NCI-H345 treated with DMSO at 0.1 percent for 48 hours (cell line): ENCODE measurements around the gene MYO3B.

Source experiments
- DNase-seq: peaks from one replicate; lab custom pipeline; 2025; ENCODE audit not compliant: unreplicated experiment; lab: John Stamatoyannopoulos, UW

The MYO3B gene

DNA sequence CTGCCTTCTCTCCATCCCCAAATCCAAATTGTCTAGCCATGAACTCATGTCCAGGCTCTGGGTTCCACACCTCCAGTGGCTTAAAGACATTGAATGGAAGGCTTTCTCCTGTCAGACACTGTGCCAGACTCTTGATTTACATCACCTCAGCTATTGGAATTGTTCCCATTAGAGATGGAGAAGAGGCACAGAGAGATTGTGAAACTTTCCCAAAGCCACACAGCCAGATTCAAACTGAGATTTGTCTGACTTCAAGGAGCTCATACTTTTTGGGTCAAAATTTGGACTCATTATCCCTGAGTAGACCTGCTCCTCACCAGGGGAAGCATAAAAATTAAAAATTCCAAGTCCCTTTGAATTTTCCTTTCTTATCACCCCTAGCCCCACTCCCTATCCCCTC, 18.9 kb upstream of the MYO3B start:
- DNase-seq, result no peak

DNA sequence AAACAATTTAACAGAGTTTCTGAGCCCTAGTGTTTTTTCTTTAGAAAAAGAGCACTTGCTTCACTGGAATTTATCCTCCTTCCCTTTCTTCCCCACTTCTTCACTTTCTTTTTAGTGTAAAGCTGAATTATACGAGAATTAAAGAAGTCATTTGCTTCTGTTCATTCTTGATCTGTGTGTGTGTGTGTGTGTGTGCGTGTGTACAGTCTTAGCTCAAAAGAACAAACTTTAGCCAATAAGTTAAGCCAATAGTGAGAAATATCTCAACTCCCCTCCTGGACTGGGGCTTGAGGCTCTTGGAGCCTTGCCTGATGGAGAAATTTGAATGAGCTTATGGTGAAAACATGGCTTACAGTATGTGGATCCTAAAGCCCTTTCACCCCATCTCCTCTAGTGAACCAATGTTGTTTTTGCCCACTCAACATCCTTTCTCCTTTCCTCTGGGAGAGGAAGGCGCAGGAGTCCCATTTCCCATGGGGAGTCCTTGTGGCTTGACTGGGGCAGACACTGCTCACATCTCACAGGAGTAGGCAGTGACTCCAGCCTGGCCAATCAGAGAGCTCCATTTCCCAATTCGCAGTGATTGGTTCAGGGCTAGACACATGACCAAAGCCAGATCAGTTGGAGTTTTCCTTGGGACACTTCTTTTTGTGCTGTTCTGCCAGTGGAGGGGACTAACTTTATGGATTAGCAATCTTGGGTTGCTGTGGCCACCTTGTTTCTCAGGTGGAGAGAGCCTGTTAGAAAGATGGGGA, 16.3 kb upstream of the MYO3B start:
- DNase-seq, result no peak

DNA sequence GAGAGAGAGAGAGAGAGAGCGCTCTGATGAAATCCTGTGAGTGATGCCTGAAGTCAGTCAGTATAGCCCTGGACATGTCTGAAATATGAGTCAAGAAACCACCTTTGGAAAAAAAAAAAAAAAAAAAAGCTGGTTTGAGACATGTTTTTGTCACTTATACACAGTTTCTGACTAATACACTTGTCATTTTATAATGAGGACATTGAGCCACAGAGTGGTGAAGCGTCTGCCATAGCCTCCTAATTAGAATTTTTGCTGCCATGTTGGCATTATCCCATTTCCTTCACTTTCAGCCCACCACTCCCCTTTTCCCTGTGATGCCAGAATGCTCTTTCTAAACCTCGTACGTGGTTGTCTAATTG, 15.7 kb upstream of the MYO3B start:
- no peak for DNase-seq

DNA sequence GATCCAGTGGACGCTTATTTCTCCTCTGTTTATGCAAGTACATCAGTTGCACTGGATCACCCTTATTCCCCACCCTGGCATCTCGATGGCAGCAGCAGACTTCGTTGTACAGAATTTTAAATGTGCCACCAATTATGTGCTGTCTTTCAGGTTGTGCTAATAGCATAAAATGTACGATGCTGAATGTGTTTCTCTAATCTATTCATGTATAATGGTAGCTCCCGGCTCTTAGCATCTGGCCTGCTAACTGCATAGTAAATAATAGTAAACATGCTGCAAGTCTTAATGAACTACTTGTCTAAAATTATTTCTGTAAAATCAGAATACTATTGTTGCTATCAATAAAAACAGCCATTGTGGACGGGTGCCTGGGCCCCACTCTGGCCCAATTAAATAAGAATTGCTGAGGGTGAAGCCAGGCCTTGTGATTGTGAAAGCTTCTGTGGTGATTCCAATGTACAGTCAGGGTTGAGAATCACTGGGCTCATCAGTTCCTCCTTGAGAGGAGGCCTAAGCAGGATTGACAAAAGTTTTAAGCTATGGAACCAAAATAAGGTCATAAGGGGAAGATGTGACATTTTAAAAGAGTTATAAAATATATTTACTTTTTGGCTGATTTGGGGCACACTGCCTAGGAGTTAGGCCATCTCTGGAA, 14.4 kb upstream of the MYO3B start:
- DNase-seq, result no peak

DNA sequence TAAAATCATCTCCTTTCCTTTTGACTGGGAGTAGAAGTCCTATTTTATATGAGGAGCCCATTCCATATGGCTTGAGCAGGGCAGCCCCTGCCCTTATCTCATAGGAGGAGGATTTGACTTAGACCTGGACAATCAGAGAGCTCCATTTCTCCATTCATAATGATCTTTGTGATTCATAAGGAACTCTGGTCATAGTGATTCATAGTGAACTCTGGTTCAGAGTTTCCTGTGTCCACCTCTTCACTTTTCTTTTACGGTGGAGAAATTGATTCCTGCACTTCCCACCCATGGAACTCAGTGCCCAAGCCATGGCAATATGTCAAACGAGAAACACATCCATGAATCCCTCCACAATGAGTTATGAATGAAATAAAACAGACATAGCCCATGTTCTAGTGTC, 12.8 kb upstream of the MYO3B start:
- DNase-seq, result no peak

DNA sequence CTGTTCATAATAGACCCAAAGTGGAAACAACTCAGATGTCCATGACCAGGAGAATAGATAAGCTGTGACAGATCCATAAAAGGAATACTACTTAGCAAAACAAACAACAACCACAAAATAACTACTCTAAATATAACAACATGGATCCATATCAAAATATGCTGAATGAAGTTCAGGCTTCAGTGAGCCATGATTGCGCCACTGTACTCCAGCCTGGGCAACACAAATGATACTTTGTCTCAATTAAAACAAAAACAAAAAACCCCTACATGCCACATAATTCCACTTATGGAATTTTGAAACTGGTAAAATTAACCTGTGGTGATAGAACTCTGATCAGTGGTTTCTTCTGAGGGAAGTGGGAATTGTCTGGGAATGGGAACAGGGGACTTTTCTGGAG, 11.2 kb upstream of the MYO3B start:
- DNase-seq, result no peak

DNA sequence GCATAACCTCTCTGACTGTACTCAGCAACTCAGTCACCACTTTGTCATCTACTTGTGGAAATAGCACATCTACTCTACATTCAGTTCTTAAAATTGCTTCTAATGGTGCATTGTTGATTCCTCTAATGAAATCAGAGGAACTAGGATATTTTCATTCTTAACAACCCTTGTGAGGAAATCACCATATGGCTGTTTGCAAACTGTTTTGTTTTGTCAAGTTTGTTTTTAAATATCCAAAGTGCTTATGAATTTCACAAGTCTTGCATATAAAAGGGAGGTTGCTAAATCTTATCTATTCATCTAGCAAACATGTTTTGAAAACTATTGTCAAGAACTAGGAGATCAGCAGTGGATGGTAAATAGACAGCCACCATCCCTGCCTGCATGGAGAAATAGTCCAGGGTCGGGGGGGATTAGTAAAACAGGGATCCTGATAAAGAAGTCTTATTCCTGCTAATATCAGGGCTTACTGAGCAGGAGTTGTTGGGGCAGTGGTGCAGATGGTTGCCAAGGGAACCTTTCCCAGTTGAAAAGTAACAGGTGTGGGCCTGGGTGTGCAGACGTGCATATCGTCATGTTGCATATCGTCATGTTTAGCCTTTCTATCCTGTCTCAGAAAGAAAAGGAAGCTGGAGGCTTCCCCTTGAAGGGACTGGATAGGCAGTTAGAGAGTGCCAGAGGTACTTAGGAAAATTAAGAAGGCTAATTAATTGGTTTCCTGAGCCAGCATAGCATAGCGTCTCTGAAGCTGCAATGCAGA, 7.5 kb upstream of the MYO3B start:
- DNase-seq, result no peak

DNA sequence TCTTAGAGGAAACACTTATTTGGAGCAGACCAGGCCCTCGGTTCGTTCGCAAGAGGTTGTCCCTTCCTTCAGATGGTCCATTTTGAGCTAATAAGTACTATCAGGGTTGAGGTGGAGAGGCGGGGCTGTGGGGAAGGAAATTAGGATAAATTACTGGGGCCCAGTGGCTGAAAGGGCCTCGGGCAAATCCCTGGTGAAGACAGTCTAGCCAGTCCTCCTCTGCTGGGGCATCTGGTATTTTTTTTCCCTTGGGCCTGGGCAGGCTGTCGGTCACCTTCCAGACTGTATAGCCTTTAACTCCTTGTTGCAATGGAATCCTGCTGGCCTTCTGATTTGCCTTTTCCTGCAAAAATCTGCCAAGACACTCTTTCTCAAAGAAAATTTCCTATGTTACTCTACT, 1.7 kb upstream of the MYO3B start:
- no peak for DNase-seq

DNA sequence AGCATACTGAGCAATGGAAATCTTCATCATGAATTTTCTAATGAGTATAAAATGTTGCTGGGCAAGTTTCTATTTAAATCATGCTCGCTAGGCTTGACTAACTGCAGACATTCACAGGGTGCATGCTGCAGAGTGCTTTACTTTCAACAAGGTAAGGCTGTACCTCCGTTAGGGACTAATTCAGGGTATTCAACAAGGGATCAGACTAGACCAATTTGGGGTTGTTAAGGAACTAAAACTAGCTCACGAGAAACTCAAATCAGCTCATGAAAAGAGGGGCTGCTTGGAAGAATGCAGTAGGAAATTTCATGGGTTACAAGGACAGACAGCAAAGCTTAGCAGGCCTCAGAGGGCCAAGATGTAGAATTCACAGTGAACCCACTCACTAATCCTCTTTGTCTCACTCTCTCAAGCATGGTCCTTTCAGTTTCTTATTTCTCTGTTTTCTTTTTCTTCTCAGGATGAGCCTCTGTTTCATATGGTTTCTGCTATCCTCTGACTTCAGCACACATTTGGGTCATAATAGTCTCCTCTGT, 2.2 kb downstream of the MYO3B start:
- no peak for DNase-seq

DNA sequence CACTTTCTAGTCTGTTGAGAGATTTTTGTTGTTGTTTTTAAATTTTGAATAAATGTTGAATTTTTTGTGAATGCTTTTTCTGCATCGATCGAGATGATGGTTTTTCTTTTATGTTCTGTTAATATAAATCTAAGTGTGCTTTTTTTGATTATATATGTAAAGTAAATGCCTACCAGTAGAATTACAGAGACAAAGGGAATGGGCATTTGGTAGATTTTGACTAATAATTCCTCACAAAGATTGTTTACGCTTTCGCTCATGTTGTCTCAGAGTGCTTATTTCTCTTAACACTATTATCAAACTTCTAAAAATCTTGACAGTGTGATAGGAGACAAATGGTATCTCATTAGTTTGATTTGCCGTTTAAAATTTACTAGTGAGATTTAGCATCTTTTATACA, 3.7 kb downstream of the MYO3B start:
- no peak for DNase-seq

DNA sequence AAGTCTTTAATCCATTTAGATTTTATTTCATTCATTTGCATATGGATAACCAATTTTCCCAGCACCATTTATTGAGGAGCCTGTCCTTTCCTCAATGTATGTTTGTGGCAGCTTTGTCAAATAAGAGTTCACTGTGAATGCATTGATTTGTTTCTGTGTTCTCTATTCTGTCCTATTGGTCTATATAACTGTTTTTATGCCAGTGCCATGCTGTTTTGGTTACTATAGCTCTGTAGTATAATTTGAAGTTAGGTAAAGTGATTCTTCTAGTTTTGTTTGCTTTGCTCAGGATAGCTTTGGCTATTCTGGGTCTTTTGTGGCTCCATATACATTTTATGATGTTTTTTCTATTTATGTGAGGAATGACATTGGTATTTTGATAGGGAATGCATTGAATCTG, 7.4 kb downstream of the MYO3B start:
- no peak for DNase-seq

DNA sequence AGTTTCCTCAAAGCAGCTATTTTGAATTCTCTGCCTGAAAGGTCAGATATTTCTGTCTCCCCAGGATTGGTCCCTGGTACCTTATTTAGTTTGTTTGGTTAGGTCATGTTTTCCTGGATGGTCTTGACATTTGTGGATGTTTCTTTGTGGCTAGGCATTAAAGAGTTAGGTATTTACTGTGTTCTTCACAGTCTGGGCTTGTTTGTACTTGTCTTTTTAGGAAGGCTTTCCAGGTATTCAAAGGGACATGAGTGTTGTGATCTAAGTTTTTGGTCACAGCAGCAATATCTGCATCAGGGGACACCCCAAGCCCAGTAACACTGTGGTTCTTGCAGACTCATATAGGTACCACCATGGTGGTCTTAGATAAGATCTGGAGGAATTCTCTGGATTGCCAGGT, 11.8 kb downstream of the MYO3B start:
- no peak for DNase-seq

DNA sequence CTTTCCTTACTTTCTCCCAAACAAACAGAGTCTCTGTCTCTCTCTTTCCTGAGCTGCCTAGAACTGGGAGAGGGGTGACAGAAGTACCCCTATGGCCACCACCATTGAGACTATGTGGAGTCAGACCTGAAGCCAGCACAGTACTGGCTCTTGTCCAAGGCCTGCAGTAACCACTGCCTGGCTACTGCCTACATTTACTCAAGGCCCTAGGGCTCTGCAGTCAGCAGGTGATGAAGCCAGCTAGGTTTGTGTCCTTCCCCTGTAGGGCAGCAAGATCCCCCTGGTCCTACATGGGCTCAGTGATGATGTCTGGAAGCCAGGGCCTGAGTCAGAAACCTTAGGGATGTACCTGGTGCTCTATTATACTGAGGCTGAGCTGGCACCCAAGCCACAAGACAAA, 12.2 kb downstream of the MYO3B start:
- no peak for DNase-seq

DNA sequence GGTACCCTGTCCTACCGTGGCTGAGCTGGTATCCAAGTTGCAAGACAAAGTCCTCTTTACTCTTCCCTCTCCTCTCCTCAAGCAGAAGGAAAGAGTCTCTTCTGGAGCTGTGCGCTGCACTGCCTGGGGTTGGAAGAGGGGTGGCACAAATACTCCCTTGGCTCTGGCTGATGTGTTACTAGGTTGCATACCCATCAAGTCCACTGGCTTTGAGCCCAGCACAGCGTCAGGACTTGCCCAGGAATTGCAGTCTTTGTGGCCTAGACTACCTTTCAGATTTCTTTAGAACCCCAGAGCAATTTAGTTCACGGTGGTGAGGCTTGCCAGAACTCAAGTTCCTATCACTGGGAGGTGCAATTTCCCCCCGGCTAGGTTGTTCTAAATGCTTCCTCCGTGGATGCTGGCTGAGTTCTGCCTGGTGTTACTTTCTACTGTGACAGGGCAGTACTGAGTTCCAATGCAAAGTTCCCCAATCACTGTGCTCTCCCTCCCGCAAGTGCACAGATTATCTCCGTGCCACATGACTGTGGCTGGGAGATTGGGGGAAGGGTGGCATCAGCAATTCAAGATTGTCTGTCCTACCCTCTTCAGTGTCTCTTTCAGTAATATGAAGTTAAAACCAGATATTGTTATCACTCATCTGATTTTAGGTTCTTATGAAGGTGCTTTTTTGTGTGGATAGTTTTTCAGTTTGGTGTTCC, 13.4 kb downstream of the MYO3B start:
- DNase-seq, result no peak

DNA sequence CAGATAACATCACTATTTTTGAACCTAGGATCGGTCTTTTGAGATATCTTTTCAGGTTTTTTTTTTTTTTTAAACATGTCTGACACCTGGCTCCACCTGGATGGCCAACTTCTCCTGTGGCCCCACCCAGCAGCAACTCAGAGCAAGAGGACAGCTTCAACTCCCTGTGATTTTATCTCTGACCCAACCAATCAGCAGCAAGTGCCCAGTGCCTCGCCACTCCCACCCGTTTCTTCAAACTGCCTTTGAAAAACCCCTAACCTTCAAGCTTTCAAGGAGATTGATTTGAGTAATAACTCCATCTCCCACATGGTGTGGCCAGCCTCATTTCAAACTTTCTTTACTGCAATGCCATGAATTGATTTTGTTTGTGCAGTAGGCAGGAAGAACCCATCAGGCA, 19.0 kb downstream of the MYO3B start:
- no peak for DNase-seq

DNA sequence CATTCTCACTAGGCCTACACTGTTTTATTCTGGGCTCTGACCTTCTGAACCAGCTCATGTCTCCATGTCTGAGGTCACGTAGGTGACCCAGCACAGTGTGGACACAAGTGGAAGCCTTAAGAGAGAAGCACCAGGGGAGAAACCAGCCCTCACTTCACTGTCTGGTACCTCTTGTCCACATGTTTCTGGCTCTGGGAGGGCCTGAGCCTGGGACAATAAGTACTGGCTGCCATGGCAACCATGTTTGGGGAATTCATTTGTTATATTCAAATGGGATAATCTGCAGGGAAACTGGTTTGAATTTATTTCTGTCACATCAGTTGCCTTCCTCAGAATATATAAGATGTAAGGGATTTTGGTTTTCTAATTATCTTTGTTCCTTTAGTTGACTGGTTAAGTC, 23.3 kb downstream of the MYO3B start:
- no peak for DNase-seq

DNA sequence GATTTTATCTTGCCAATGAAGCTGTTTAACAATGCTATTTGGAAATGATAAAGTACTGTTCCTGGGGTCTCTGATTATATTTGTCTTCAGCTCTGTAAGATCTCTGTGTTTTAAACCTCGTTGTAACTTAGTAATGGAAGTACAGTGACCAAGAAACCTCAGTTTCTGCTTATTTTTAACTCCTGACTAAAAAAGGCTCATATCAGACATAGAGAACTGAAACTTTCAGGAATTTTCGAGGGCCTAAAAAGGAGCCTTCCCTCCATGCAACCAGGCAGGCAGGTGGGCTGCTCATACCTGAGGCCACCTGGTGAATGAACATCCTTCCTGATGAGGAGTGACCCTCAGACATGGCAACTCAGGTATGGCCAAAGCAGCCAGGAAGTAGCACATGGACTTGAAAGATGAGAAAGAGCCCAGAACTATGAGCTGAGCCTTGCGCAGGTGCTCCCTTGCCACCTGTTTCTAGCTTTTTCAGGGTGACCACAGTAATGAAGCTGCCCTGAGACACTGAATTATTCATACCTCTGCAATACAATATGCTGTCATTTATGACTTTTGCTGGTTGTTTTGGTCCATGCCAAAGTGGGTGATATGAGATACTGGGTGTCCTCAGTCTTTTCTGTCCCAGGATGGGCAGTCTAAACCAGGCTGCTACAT, 23.9 kb downstream of the MYO3B start:
- DNase-seq, result no peak

DNA sequence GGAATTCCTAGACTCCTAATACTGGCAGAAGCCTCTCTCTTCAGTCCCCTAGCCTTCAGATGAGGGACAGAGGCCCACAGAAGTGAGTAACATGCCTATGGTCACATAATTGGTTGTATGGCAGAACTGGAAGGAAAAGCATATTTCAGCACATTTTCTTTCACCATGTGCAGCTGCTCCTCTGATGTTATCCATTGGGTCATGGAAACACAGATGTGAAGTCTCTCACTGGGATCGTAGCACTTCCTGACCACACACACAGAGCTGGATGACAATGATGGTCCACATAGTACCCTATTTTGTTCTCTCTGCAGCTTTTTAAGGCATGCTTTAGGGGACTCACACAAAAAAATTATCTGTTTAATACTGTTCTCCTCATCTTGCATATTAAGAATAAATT, 24.5 kb downstream of the MYO3B start:
- no peak for DNase-seq

DNA sequence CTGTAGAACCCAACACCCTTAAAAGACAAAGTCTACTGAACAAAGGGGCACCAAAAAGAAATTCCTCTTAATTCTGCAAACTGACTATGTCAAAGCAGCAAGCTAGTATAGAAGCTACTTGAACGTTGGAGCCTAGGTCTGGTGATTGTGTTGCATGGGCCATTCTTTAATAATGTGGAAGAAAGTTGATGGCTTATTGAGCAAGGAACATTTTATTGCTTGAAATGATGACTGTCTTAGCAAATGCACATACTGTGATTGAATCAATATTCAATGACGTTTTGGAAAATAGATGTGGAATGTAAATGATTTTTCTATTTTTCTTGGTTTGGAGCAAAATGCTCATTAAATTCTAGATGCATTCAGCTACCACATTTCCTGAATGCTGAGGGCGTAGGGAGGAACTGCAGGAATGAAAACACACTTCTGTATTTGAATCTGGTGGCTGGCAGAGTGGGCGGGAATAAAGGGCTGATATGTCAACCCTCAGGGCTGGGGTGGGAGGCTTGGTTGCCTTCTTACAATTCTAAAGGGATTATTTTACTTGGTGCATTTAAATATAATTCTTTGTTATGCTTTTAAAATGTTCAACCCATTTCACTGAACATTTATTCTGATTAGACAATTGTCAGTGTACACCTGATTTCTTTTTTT, 26.5 kb downstream of the MYO3B start:
- DNase-seq, result no peak

DNA sequence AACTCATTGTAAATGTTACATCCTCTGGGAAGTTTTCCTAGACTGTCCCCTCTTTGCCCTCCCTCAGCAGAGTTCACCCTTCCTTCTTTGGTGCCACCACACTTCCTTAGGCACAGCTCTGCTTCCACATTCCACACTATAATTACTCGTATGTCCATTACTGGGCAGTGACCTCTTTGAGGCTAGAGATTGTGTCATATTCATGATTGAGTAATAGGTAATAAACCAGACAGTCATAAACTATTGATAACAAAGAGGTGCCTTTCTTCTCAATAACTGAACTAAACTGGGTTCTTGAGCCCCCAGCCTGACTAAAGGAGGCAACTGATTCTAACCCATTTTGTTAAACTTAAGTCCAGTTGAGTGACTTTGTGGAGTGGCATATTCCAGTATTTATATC, 28.3 kb downstream of the MYO3B start:
- no peak for DNase-seq
